Chondrocyte (in vitro differentiated cells): ENCODE results near the gene RAPGEF5. TPM values are rescaled to one million over a fixed set of nuclear protein-coding genes. Genes with fewer than 3 reads are reported as not detected.

Experiments
- DNase-seq: peaks from one replicate; pipeline ENCODE4 v3.0.0; 2021; ENCODE audit warnings: mixed read lengths, low spot score
- H3K27ac Mint-ChIP-seq: one replicate; pipeline ENCODE4 v1.8.0; 2021; ENCODE audit warnings: mild to moderate bottlenecking, moderate library complexity, mixed read lengths; ENCODE audit not compliant: unreplicated experiment
- H3K27me3 Mint-ChIP-seq: 2 replicates; pipeline ENCODE4 v1.8.0; 2021; ENCODE audit warnings: low read depth, mixed read lengths
- H3K36me3 Mint-ChIP-seq: 2 replicates; pipeline ENCODE4 v1.8.0; 2021; ENCODE audit warnings: low read depth, mixed read lengths
- H3K4me1 Mint-ChIP-seq: 2 replicates; pipeline ENCODE4 v1.8.0; 2021; ENCODE audit warnings: low read depth, mild to moderate bottlenecking, mixed read lengths
- H3K4me3 Mint-ChIP-seq: one replicate; pipeline ENCODE4 v1.8.0; 2021; ENCODE audit warnings: mild to moderate bottlenecking, moderate library complexity, mixed read lengths; ENCODE audit not compliant: unreplicated experiment
- H3K9me3 Mint-ChIP-seq: 2 replicates; pipeline ENCODE4 v1.8.0; 2021; ENCODE audit warnings: low read depth, mixed read lengths
- CTCF ChIP-seq: fragments of 200-600 bp; sonication (generic); IDR thresholded peaks from 2 replicates; pipeline ENCODE4 v1.5.0; 2021; ENCODE audit warnings: antibody characterized with exemption, mild to moderate bottlenecking, moderate library complexity
- total RNA-seq: library from RNA; stranded (reverse); gene quantifications from 3 replicates; pipeline ENCODE4 v1.2.1, GENCODE V29; 2021

The RAPGEF5 gene
- total RNA-seq, 1 donor from 2014 or later, result 2.2 TPM

- no peak for TF ChIP-seq CTCF
- Mint-ChIP-seq H3K9me3 (peaks cover 12% of the 10 kb centered on the region), H3K36me3 (peaks cover 2% of the 10 kb centered on the region), H3K4me3 (no peak overlapping the region), H3K27ac (no peak overlapping the region), H3K4me1 (peaks cover 8% of the 10 kb centered on the region), H3K27me3 (no peaks in the 10 kb centered on the region)
- no peak for DNase-seq
Observed at GRCh38 chr7:22240904-22241571, 115.9 kb downstream of the RAPGEF5 start.

- no peak for DNase-seq
- Mint-ChIP-seq H3K27ac (peak overlapping the region; percentile 45), H3K36me3 (no peaks in the 10 kb centered on the region), H3K9me3 (no peaks in the 10 kb centered on the region), H3K4me1 (peaks cover 29% of the 10 kb centered on the region), H3K4me3 (no peak overlapping the region), H3K27me3 (no peaks in the 10 kb centered on the region)
- no peak for TF ChIP-seq CTCF
Observed at GRCh38 chr7:22238354-22239311, 118.3 kb downstream of the RAPGEF5 start.

- H3K27me3 Mint-ChIP-seq, result no peaks in the 10 kb centered on the region
- no peak overlapping the region for H3K4me3 Mint-ChIP-seq
- no peak for DNase-seq
- peaks cover 47% of the 10 kb centered on the region for H3K4me1 Mint-ChIP-seq
- H3K27ac Mint-ChIP-seq, result no peak overlapping the region
- no peaks in the 10 kb centered on the region for H3K9me3 Mint-ChIP-seq
- TF ChIP-seq CTCF, result no peak
- H3K36me3 Mint-ChIP-seq, result no peaks in the 10 kb centered on the region
Observed at GRCh38 chr7:22235134-22235533, 121.8 kb downstream of the RAPGEF5 start.

GRCh38 chr7:22234227-22234626 is 122.7 kb downstream of the RAPGEF5 start:
- peaks cover 53% of the 10 kb centered on the region for H3K4me1 Mint-ChIP-seq
- H3K36me3 Mint-ChIP-seq, result no peaks in the 10 kb centered on the region
- peak overlapping the region; percentile 52 for H3K27ac Mint-ChIP-seq
- H3K4me3 Mint-ChIP-seq, result no peak overlapping the region
- no peak for DNase-seq
- no peaks in the 10 kb centered on the region for H3K27me3 Mint-ChIP-seq
- no peaks in the 10 kb centered on the region for H3K9me3 Mint-ChIP-seq
- no peak for TF ChIP-seq CTCF

GRCh38 chr7:22231806-22232205 is 125.1 kb downstream of the RAPGEF5 start:
- Mint-ChIP-seq H3K36me3 (no peaks in the 10 kb centered on the region), H3K4me1 (peaks cover 52% of the 10 kb centered on the region), H3K9me3 (no peaks in the 10 kb centered on the region), H3K4me3 (no peak overlapping the region), H3K27ac (no peak overlapping the region), H3K27me3 (no peaks in the 10 kb centered on the region)
- DNase-seq, result no peak
- TF ChIP-seq CTCF, result no peak
